Kidney glomerular epithelial cell (primary cell): ENCODE measurements around the gene CARNS1.

Experiments
- DNase-seq: peaks from one replicate; lab custom pipeline; 2025; lab: John Stamatoyannopoulos, UW

The CARNS1 gene

DNA sequence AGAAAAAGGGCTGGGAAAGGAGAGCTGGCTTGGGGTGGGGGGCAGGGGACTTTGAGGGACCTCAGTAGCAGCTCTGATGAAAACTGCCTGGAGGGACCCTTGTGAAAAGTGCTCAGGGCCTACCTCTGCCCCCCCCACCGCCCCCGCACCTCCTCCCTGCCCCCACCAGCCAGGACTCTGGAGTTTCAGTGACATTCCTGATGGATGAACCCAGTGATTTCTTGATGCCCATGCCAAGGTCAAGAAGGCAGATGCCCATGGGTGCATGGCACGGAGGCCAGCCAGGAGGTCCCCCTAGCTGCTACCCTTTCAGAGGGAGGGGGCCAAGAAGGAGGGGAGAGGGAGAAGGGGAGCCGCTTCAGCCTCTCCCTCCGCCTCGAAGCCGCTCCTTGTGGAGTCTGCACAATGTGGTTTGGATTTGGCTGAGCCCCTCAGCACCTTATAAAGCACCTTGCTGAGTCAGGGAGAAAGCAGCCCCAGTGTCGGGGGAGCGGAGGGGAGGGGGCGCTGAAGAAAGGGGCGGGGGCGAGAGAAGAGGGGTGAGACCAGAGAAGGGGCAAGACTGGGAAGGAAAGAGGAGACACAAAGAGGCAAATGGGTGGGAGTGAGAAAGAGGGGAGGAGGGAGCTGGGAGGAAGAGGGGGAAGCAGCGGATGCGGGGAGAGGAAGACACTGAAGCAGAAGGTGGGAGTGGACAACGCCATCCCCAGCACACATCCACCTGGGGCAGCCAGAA, 40.0 kb upstream of the CARNS1 start:
- peak; percentile 78 for DNase-seq

- DNase-seq = no peak
These were observed 39.2 kb upstream of the CARNS1 start for GRCh38 chr11:67376063-67376820.

DNA sequence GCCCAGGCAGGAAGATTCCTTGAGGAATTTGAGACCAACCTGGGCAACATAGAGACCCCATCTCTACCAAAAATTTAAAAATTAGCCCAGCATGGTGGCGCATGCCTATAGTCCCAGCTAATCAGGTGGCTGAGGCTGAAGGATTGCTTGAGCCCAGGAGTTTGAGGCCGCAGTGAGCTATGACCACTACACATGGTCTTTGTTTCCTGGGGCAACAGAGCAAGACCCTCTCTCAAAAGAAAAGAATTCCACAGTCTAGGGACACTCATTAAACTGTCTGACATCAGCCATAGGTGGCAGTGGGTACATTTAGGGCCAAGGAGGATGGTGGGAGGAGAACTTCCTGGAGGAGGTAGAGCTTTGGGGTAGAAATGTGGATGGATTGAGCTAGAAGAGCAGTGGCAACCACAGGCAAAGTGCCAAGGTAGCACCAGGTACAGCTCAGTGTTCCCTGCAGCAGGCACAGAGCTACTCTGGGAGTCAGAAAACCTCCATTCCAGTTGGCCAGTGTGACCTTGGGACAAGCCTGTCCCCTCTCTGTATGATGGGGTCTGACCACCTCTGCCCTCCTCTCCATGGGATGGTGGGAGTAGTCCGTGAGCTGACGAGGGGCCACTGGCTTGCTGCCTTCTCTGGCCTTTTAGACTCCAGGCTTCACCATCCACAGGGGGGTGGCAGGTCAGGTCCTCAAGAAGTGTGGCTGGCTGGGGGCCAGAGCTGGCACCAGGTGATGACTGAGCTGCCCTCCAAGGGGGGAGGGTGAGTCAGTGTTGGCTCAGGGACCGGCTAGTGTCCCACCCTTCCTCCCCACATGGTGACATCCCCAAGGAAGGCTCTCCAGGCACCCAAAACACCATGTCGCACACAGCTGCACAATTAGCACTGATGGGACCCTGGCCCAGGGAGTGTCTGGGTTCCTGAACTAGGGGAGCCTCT, 38.3 kb upstream of the CARNS1 start:
- DNase-seq = no peak

- no peak for DNase-seq
These were observed 36.9 kb upstream of the CARNS1 start for GRCh38 chr11:67378544-67378943.

GRCh38 chr11:67379061-67380058, 36.1 kb upstream of the CARNS1 start:
- DNase-seq = no peak

DNA sequence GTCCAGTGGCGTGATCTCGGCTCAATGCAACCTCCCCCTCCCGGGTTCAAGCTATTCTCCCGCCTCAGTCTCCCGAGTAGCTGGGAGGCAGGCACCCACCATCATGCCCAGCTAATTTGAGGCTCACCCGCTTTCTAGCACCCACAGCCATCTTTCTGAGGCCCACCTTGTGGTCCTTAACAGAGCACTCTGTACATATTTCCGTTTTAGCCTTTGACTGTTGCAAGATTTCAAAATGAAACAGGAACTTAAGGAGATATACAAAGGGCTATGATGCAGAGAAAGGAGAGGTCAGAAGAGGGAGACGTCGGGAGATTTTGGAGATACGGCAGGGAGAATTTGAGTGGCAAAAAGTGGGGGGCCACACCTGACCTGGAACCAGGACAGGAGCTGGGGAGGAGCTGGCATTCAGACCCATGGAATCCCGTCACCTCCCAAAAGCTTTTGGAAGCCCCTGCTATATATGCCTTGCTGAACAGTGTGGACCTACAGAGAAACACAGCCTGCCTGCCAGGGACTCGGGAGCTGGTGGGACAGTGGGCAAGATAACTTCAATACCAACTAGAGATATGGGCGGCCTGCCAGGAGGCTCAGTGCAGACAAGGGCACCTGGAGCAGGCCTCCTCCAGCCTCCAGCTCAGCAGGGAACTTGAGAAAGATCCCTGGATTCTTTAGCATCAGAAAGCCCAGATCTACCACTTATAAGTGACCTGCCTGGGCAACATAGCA, 34.1 kb upstream of the CARNS1 start:
- DNase-seq = no peak

DNA sequence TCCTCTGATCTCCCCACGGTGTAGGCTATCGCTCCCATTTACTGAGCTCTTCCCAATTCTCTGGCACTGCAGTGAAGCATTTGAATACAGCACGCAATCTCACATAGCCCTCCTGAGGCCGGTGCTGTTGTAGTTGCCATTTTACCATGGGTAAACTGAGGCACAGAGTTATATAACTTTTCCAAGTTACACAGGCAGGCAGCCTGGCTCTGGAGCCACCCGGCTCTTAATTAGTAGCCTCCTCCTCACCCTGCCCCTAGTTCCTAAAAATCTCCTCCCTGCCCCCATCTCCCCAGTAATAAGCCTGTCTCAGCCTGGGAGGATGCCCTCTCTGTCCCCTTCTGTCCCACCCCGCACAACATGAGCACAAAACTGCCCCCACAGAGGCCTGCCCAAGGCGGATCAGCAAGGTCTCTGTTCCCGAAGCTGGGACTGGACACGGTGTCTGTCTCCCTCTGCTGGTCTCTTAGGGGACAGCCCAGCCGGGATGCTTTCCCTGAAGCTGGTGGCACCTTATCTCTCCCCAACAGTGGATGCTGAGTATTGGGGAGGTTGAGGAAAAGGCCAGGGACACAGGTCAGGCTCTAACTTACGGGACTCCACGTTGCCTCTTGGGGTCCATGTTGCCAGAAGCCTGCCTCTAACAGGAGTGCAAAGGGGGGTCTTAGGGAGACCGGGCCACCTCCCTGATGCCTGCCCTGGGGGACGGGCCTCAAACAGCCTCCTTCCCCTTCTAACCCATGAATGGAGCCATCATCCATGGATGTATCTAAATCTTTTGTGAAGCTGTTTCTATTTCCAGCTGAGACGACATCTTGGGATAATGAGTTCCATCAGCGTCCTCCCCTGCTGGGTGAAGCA, 33.0 kb upstream of the CARNS1 start:
- peak; percentile 72 for DNase-seq

- DNase-seq = peak; percentile 95
These were observed 30.6 kb upstream of the CARNS1 start for GRCh38 chr11:67384851-67385366.

DNA sequence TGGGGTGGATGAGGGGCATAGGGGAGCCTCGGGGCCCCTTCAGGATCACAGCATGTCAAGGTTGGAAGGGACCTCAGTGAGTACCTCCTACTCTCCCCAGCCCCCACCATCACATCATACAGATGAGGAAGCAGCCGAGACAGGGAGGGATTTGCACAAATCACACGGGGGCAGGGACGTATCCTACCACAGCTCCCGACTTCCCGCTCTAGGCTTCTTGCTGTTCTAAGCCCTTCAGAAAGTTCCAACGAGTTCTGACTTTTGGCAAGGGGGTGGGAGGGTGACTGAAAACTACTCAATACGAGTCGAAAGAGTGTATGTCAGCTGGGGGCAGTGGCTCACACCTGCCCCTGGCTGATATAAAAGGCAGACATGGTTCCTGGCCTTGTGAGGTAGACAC, 28.4 kb upstream of the CARNS1 start:
- DNase-seq = no peak

- DNase-seq = no peak
These were observed 28.0 kb upstream of the CARNS1 start for GRCh38 chr11:67387518-67387917.

DNA sequence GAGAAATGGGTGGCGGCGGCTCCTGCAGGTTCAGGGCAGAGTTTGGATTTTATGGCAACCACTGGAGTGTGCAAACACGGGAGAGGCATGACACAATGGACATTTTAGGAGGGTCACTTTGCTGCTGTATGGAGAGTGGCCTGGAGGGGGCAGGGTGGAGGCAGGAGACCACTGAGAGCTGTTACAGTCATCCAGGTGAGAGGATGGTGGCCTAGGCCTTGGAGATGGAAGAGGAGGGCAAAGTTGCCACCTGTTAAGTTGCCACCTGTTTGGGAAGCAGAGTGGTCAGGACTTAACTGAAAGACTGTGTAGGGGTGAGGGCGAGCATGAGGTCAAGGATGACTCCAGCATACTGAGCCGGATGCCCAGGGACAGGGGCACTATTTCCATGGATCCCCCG, 26.0 kb upstream of the CARNS1 start:
- no peak for DNase-seq

DNA sequence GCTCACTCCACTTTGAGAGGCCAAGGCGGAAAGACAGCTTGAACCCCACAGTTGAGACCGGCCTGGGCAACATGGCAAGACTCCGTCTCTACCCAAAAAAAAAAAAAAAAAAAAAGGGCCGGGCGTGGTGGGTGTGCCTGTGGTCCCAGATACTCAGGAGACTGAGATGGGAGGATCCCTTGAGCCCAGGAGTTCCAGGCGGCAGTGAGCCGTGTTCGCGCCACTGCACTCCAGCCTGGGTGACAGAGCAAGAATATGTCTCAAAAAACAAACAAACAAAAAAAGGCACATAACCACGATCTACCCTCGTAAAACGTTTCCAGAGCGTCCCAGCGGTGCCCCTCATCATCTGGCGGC, 24.6 kb upstream of the CARNS1 start:
- no peak for DNase-seq

- DNase-seq = peak; percentile 68
These were observed 23.9 kb upstream of the CARNS1 start, which contains the start of gene RAD9A for GRCh38 chr11:67391304-67392182. TSS of gene RAD9A (plus strand) at chr11:67391986. CDS start at chr11:67392045, 59 bp downstream.

GRCh38 chr11:67392183-67392715, 23.2 kb upstream of the CARNS1 start:
- DNase-seq = no peak

DNA sequence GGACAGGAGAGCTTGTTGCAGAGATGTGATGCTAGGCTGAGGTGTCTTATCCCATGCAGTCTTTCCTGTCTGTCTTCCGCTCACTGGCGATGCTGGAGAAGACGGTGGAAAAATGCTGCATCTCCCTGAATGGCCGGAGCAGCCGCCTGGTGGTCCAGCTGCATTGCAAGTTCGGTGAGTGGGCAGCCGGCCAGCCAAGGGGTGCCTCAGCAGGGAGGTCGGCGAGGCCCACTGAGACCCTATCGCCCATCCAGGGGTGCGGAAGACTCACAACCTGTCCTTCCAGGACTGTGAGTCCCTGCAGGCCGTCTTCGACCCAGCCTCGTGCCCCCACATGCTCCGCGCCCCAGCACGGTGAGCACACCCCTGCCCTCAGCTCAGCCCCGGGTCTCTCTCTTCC, 22.0 kb upstream of the CARNS1 start:
- DNase-seq = no peak

GRCh38 chr11:67393990-67394389, 21.5 kb upstream of the CARNS1 start:
- DNase-seq = no peak

GRCh38 chr11:67395555-67396258, 19.8 kb upstream of the CARNS1 start:
- DNase-seq = no peak

- no peak for DNase-seq
These were observed 19.3 kb upstream of the CARNS1 start for GRCh38 chr11:67396259-67396581.
